NT2/D1 (cell line): ENCODE measurements around the gene TNFRSF14.

ENCODE experiments used
- DNase-seq: peaks from one replicate; pipeline ENCODE4 v3.0.0-alpha.2; 2011; ENCODE audit warnings: low read depth, low spot score
- H3K27me3 ChIP-seq: 2 replicates; pipeline ENCODE4 v1.6.0; 2011; ENCODE audit warnings: mild to moderate bottlenecking; ENCODE audit not compliant: insufficient read length, insufficient read depth
- H3K36me3 ChIP-seq: 2 replicates; pipeline ENCODE4 v1.6.1; 2011; ENCODE audit warnings: mild to moderate bottlenecking, low read length, mixed read lengths; ENCODE audit not compliant: insufficient read depth, insufficient read length
- H3K4me1 ChIP-seq: 2 replicates; pipeline ENCODE4 v1.5.1; 2011; ENCODE audit not compliant: insufficient read depth, insufficient read length
- H3K4me3 ChIP-seq: 2 replicates; pipeline ENCODE4 v1.5.1; 2011; ENCODE audit warnings: low read depth; ENCODE audit not compliant: insufficient read length
- H3K9ac ChIP-seq: 2 replicates; pipeline ENCODE4 v1.6.0; 2011; ENCODE audit warnings: low read depth; ENCODE audit not compliant: insufficient read length
- H3K9me3 ChIP-seq: 2 replicates; pipeline ENCODE4 v1.5.1; 2011; ENCODE audit warnings: mild to moderate bottlenecking, low read length; ENCODE audit not compliant: insufficient read depth
- SUZ12 ChIP-seq: IDR thresholded peaks from 2 replicates; pipeline ENCODE4 v1.6.1; 2011; ENCODE audit not compliant: insufficient read length, insufficient read depth; ENCODE audit errors: extremely low read depth
- YY1 ChIP-seq: IDR thresholded peaks from 2 replicates; pipeline ENCODE4 v1.6.1; 2011; ENCODE audit not compliant: insufficient read length, insufficient read depth
- ZNF274 ChIP-seq: IDR thresholded peaks from 2 replicates; pipeline ENCODE4 v1.6.1; 2011; ENCODE audit warnings: mild to moderate bottlenecking, low read depth, low read length

Gene TNFRSF14

DNA sequence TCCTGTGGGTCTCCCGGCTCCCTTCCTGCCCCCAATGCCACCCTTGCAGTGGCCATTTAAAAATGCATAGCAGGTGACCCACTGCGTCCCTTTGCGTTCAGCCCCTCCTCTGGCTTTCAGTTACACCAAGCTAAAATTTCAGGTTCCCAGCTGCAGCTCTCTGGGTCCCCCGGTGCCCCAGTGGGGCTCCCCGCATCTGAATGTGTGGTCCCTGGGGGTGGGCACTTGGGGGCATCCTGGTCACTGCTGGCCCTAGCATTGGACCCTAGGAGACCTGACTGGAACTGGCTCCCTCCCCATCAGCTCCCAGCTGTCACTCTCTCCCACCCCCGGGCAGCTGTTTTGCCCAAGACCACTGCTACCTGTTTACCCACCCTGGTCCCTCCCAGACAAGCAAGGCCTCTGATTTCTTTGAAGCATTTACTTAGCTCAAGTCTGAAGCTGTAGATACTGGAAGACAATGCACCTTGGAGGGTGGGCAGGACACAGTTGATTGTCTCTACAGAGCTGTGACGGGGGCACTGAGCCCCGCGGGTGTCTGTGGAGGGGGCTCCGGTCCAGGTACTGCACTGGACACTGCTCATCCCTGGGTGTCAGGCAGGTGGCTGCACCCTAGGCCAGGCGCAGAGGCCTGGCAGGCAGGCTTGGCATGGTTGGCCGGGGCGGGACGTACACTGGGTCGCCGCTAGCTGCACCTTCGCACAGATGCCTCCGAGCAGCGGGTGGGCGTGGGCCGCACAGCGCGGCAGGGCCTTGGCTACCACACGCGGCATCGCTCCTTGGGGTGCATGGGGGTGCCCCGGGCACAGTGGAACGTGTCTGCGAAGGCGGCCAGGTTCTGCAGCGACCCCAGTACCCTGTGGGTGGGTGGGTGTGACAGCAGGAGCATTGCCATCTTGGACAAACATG lies 34.3 kb downstream of the TNFRSF14 start:
- no peak for TF ChIP-seq YY1
- TF ChIP-seq ZNF274, result no peak
- no peak for TF ChIP-seq SUZ12
- no peak for DNase-seq
- Histone ChIP-seq H3K4me1 (no peaks in the 10 kb centered on the region), H3K9ac (no peak overlapping the region), H3K36me3 (peaks cover 7% of the 10 kb centered on the region), H3K9me3 (peaks cover 19% of the 10 kb centered on the region; the same call in 1 of the 2 replicates), H3K4me3 (no peak overlapping the region), H3K27me3 (no peaks in the 10 kb centered on the region)

DNA sequence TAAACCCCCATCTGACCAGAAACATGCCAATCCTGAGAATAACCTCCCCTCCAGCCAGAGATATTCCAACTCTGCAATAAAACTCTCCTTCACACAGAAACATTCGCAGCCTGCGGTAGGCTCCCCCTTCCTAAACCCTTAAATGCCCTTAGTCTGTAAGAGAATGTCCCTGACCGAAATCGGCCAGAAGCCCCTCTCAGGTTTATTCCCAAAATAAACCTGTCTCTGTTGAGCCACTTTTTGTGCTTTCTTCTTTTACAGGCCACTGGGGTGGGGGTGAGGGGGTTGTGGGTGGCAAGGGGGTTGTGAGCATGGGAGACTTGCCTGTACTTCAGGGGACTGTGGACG lies 35.0 kb downstream of the TNFRSF14 start:
- no peak overlapping the region for H3K4me3 ChIP-seq
- H3K36me3 ChIP-seq, result peaks cover 7% of the 10 kb centered on the region
- no peaks in the 10 kb centered on the region for H3K27me3 ChIP-seq
- no peak overlapping the region for H3K9ac ChIP-seq
- DNase-seq, result no peak
- TF ChIP-seq ZNF274, result no peak
- no peak for TF ChIP-seq SUZ12
- no peak for TF ChIP-seq YY1
- peaks cover 19% of the 10 kb centered on the region; the same call in 1 of the 2 replicates for H3K9me3 ChIP-seq
- H3K4me1 ChIP-seq, result no peaks in the 10 kb centered on the region

DNA sequence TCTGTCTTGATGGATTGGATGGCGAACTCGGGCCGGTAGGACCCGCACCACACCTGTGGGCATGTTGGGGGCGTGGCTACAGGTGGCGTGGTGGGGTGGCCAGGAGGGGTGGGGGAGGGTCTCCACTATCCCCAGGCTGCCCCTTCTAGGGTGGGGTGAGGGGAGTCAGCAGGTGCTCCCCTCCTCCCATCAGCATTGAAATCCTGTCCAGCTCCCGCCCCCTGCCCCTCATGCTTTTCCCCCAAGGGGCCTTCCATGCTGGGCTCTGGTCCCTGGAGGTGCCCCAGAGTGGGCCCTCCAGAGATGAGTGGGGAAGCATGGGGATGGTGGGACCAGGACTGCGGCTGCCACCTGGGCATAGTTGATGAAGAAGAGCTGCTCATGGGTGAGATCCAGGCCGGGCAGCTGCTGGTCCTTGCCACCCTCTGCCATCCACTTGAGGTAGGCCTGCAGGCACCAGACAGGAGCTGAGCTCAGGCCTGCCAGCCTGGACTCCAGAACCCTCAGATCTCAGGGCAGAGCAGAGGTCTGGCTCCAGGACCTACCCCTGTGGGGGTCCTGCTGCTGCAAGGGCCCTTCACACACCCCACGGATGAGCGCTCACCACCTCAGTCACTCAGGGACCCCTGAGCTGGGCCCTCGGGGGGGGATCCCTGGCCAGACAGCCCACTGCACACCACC lies 35.5 kb downstream of the TNFRSF14 start:
- no peaks in the 10 kb centered on the region for H3K4me1 ChIP-seq
- no peak overlapping the region for H3K4me3 ChIP-seq
- H3K36me3 ChIP-seq, result peaks cover 7% of the 10 kb centered on the region
- DNase-seq, result no peak
- H3K9me3 ChIP-seq, result peaks cover 19% of the 10 kb centered on the region; the same call in 1 of the 2 replicates
- no peak overlapping the region for H3K9ac ChIP-seq
- no peaks in the 10 kb centered on the region for H3K27me3 ChIP-seq
- TF ChIP-seq YY1, result no peak
- no peak for TF ChIP-seq ZNF274
- TF ChIP-seq SUZ12, result no peak

DNA sequence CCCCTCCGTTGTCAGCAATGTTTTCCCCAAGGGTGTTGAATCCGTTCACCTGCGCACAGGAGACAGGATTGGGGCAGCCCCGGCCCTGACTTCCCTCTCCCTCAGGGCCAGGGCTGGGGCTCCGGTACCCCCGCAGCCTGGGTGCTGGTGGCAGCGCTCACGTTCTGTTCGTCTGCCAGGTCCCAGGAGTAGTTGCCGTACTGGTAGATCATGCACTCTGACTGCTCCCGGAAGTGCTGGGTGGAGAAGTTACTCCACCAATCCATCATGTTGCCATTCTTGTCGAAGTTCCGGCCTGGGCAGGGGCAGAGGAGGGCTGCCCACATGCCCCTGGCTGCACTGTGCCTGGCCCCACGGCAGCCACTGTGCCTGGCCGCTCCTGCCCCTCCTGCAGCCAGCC lies 36.5 kb downstream of the TNFRSF14 start:
- H3K9ac ChIP-seq, result no peak overlapping the region
- TF ChIP-seq YY1 (no peak), SUZ12 (no peak), ZNF274 (no peak)
- no peaks in the 10 kb centered on the region for H3K4me1 ChIP-seq
- H3K36me3 ChIP-seq, result peaks cover 7% of the 10 kb centered on the region
- no peak overlapping the region for H3K4me3 ChIP-seq
- no peaks in the 10 kb centered on the region for H3K27me3 ChIP-seq
- H3K9me3 ChIP-seq, result peaks cover 19% of the 10 kb centered on the region; the same call in 1 of the 2 replicates
- DNase-seq, result no peak

DNA sequence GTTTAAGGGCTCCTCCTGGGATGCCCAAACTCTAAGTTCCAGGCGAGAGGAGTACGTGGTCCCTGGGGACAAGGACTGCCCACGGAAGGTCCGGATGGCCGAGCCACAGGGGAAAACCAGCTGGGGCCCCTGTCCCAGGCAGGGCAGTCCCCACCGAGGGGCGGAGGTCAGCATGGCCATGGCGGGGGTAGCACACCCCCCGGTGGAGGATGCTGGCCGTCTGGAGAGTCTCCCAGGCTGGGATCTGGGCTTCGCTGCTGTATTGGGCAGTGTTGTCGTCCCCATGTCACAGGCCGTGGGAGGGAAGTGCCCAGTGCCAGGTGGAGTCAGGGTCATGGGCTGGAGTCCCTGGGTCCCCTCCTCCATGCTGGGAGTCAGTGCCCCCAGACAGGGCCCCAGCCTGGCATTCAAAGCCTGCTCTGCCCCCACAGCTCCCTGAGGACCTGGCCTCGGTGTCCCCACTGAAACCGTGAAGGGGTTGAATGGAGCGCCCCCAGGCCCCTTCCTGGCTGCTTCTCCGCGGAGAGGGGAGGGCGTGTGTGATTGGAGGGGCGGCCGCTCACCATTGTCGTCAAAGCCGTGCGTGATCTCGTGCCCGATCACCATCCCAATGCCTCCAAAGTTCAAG lies 37.2 kb downstream of the TNFRSF14 start:
- no peak for DNase-seq
- peaks cover 7% of the 10 kb centered on the region for H3K36me3 ChIP-seq
- H3K27me3 ChIP-seq, result no peaks in the 10 kb centered on the region
- TF ChIP-seq ZNF274, result no peak
- TF ChIP-seq YY1, result no peak
- no peak for TF ChIP-seq SUZ12
- no peak overlapping the region for H3K9ac ChIP-seq
- peaks cover 19% of the 10 kb centered on the region; the same call in 1 of the 2 replicates for H3K9me3 ChIP-seq
- no peaks in the 10 kb centered on the region for H3K4me1 ChIP-seq
- no peak overlapping the region for H3K4me3 ChIP-seq

DNA sequence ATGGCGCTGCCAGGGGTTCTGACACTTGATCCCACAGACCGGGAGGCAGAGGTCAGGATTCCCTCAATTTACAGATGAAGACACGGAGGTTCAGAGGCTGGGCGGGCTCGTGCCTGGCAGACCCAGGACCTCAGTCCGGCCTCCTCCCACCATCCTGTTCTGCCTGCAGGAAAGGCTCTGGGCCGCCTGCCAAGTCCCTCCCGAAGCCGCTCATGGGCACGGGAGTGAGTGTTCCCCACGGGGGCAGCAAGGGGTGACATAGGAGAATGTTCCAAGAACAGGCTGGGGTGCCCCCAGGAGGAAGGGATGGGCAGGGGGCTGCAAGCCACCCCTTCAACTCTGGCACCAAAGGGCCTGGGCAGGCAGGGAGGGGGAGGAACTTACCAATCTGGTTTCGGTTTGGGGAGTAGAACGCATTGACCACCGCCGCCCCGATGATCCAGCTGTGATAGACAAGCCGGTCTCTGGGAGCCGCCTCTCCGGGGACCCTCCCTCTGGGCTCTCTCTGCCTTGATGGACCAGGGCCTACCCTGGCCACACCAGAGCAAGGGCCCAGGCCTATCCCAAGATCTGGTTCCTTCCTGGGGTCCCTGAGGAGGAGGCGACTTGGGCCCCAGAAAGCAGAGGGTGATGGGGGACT lies 38.0 kb downstream of the TNFRSF14 start:
- no peaks in the 10 kb centered on the region for H3K27me3 ChIP-seq
- H3K4me3 ChIP-seq, result no peak overlapping the region
- H3K4me1 ChIP-seq, result no peaks in the 10 kb centered on the region
- peaks cover 19% of the 10 kb centered on the region; the same call in 1 of the 2 replicates for H3K9me3 ChIP-seq
- no peak overlapping the region for H3K9ac ChIP-seq
- DNase-seq, result no peak
- peaks cover 4% of the 10 kb centered on the region for H3K36me3 ChIP-seq
- no peak for TF ChIP-seq ZNF274
- TF ChIP-seq SUZ12, result no peak
- TF ChIP-seq YY1, result no peak
